DMS153 treated with DMSO at 0.1 percent for 48 hours (cell line): ENCODE data around the gene GMEB2.
A peak's percentile ranks its signal among the peaks of the same experiment; 100 is the strongest.

Experiments used
- DNase-seq: peaks from one replicate; lab custom pipeline; 2025; ENCODE audit not compliant: unreplicated experiment; lab: John Stamatoyannopoulos, UW

GMEB2 gene

DNA sequence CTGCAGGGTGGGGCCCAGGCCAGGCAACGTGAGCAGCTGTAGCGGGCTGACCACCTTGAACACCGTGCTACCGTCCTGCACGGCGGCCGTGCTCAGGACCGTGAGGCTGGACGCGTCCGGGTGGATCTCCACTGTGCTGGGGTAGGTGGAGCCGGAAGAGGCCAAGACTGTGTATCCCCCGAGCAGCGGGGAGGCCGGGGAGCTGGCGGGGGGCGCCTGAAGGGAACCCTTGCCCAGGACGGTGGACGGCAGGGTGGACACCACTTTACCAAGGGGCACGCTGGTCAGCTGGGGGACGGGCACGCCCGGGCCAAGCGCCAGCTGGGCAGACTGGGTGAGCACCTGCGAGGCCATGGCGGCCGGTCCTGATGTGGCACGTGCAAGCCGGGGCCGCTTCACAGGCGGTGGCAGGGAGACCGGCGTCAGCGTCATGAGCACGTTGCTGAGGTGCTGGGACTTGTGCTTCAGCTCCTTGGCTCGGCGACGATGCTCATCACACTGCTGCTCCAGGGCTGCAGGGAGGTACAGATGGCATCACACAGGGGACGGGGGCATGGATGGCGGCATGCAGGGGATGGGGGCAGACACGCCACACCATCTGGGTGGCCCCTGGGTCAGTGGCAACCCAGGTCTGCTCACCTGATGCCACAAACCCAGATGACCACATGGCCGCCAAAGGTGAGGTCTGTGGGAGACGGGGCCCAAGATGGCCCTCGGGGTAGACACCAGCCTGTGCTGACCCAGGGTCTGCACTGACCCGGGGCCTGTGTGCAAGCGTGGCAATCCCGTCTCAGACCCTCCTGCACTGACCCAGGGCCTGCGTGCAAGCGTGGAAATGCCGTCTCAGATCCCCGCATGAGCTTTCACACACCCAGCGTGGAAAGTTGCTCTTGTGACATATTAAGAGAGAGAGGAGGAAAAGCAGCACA lies 36.4 kb downstream of the GMEB2 start:
- DNase-seq, result no peak

DNA sequence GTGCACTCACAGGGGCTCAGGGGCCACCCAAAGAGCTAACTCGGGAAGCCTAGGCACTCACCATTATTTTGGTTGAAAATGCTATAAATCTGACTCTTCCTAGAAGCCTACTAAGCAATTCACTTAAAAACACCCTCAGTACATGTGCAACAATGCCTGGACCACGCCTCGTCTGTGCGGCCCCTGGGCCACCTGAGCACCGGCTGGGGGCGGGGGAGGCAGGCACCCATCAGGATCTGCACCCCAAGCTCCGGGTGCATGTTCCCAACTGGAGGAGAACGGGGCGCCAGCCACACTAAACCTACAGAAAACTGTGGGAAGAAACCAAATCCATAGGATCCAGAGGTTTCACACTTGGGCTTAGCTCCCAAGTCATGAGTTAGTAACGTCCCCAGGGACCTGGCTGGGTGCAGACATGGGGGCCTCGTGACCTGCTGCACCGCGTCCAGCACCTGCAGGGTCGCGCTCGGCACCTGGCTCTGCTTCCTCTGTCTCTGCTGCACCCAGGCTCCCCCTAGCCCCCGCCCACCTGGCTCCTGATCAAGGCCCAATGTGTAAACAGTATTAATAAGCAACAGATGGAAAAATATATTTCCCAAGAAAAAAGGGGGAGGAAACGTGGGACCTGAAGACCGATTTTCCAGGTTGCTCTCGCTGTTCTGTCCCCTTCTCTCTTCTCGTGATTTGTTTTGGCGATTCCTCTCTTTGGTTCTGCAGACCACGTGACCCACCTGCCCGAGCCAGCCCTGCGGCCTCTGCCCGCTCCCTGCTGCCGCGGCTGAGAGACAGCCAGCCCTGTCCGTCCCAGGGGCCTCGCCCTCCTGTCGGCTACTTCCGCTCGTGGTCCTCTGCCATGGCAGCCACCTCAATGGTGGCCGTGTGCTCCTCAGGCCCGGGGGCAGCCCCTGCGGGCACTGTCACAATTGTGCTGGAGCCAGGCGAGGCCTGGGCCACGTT lies 37.4 kb downstream of the GMEB2 start:
- DNase-seq, result no peak

DNA sequence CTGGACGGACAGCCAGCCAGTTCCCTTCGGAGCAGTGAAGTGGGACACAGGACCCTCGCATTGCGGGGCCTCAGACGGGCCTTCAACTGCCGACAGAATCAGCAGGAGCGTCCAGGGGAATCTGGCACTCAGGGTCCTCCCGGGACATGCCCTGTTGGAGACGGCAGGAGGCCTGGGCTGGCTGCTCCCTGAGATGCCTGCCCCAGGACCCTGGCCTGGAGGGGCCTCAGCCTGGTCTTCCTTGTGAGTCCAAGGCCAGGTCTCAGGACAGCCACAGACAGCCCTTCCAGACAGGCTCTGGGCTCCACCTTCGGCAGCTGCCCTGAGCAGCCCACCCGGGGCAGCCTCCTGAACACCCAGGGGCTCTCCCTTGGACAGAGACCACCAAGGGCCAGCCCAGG lies 38.3 kb downstream of the GMEB2 start:
- DNase-seq, result no peak

DNA sequence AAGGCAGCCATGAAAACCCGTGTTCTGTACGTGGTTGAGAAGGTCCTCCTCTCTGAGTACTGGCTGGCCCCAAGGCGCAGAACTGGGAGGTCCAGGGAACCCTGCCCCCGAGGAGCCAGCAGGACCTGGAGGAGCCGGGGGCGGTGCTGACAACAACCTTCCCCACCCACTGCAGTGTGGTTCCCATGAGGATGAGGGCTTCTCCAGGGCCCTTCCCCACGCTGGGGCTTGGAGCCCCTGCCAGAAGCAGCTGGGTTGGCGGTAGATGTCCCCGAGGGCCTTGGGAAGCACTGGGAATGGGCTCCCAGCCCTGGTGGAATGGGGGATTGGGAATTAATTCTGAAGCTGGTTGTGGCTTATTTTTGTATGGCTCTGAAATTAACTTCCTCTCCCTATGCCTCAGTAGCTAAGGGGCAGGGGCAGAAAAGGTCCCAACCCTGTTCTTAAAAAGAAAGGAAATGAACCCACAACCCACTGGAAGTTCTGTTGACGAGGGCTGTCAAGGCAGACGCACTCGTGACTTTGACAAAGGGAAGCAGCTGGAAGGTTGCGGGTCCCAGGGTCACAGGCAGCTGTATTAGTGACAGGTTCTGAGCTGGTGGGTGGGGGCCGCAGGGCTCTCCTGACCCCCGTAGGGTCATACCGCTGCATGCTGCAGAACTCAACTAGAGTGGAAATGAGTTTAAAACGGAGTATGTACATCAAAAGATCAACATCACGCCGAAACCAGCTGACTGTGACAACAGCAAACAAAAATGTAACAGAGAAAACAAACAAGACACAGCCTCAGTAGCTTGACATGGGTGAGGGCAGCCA lies 38.9 kb downstream of the GMEB2 start:
- no peak for DNase-seq

DNA sequence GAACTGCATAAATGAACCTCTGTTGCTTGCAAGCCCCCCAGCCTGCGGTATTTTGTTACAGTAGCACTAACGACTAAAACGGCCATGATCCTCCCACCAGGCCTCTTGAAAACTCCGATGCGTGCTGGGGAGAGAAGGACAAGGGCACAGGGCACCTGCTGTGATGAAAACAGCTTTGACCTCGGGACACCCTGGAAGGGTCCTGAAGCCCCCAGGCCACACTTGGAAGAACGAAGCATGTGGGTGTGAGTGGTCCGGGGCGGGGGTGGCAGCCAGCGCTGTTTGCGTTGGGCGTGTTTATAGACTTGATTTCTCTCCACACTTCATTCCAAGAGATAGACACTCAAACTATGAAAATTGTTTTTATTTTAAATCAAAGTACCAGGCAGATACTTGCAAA lies 39.6 kb downstream of the GMEB2 start:
- DNase-seq, result no peak

DNA sequence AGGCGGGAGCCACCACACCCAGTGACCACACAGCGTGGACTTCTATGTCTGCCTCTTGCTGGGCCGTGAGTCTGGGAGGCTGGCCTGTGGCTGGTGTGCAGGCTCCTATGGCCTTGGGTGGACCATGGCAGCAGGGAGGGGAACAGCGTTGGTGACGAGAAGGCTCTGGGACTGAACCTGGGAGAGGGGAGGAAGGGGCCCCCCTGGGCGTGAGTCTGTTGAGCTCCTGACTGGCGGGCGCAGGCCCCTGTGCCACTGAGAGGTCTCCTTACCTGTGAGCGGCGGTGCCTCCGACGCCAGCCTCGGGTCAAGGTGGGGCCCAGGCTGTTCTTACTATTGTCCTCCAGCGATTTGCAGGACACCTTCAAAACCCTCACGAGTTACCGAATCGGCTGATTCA lies 40.1 kb downstream of the GMEB2 start:
- DNase-seq, result no peak

DNA sequence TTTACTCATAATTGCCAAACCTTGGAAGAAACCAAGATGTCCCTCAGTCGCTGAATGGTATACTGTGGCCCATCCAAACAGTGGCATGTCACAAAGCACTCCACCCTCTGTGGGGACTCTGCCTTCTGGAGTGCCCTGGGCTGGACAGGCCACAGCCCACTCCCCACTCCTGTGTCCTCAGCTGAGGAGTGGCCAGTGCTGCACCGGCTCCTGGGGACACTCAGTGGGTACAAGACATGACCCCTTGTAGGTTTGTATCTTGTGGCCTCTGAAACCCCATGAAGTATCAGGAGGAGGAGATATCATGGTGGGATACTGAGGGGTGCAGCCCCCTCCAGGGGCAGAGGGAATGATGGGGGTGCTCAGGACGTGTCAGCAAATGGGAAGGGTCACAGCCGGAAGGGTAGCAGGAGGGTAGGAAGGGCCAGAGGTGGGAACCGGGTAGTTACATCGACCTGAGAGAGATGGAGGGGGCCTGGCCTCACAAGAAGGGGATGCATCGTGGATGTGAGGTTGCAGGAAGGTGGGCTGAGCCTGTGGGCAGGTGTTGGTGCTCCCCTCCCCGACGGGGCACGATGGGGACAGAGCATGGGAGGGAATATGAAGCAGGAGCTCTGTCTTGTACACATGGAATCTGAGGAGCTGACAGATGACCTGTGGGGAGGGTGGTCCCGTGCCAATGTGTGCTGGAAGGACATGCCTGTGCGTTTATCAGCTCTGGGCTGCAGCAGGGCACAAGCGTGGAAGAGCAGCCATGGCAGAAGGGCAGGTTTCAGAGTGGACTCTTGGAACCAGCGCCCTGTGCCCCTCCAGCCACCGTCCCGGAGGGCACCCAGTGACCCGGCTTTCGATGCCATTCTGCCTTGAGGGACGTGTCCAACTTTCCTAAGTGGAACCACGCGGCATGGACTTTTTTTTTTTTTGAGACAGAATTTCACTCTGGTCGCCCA lies 41.0 kb downstream of the GMEB2 start:
- DNase-seq, result no peak

DNA sequence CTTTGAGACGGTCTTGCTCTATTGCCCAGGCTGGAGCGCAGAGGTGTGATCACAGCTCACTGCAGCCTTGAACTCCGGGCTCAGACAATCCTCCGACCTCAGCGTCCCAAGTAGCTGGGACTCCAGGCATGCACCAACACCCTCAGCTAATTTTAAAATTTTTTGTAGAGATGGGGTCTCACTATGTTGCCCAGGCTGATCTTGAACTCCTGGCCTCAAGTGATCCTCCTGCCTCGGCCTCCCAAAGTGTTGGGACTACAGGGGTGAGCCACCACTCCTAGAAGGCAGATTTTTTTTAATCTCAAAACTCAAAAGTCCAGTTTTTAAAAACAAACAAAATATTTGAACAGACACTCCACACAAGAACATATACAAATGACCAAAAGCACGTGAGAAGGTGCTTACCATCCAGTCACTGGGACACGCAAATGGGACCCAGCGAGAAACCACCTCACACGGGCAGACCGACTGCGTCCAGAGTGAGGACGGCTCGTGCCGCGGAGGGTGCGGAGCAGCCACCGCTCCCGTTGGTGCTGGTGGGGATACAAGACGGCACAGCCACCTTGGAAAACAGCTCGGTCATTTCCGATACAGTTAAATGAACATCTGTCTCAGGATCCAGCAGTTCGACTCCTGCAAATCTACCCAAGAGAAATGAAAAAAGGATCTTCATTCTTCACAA lies 44.4 kb downstream of the GMEB2 start:
- DNase-seq, result no peak

DNA sequence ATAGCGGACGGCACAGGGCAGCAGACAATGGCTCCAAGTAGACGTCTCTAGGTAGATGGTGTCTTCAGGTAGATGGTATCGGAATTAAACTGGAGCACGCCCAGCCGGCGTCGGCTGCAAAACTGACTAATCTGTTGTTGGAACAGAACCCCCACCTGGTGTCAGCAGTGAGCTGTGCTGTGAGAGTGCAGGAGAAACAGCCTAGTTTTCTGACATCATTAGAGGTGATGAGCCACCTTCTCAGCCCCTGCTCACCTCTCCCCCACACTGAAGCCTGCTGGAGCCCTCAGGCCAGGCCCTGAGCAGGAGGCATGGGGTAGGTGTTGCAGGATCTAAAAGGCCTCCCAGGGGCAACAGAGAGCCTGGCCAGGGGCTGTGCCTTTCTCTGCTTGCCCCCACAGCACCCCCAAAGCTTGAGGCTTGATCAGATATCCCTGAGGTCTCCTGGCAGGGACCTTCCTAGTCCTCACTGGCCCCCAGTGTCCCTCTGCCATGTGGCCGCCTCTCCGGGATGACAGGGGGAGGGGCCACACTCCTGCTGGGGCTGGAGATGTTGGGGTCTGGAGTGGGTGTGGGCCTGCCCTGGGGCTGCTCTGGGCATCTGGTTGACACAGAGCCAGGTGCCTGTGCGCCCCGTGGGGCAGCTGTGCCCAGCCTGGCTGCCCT lies 46.0 kb downstream of the GMEB2 start:
- DNase-seq, result peak; percentile 8

DNA sequence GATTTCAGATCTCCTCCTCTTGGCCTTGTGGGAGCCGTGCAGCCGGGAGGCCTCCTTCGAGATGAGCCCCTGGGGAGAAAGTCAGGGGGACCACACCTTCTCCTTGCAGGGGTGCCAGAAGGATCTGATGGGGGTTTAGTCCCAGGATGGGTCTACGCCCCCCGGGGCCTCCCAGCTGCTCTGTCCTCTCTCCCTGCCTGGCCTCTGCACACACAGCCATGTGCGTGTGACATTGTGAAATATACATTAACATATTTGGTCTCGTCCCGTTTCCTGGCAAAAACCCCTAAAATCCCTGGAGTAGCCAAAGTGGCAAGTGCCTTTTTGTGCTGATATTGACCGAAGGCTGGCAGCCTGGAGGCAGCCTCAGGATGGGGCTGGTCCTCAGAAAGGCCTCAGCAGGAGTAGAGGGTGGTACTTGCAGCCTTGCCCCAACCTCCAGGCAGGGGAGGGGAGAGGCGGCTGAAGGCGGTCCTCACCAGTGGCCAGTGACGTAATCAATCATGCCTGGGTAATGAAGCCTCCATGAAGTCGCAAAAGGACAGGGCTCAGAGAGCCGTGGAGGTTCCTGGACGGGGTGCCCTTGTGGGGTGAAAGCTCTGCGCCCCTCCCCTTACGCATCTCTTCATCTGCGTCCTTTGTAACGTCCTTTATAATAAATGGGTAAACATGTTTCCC lies 47.7 kb downstream of the GMEB2 start:
- DNase-seq, result no peak

DNA sequence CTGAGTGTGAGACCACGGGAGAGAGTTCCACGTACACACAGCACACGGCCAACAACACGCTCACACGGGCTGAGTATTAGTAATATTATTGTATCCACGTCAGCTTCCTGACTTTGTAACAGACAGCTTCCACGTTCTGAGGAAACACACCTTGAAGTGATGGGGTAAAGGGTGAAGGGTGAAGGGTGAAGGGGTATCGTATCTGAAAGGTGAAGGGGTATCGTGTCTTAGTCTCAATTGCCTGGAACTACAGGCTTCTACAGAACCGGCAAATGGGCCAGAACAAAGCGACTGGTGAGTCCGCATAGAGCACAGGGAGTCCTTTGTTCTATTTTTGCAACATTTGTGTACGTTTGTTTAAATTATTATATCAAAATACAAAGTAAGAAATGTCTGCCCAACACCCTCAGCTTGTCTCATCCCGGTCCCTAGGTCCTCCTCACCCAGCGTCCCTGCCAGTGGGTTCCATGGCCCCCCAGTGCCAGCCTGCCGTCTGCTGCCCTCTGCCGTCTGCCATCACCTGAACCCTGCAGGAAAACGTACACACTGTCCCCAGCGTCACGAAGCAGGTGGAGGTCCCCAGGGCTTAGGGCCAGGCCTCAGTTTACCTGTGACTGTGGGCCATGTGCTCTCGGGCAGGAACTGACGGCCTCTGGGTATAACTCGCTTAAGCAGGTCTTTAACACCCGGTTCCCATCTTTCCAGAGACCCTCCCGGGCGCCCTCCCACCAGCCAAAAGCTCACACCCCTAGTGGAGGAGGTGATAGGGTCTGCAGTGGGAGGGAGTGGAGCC lies 48.5 kb downstream of the GMEB2 start:
- DNase-seq, result no peak

DNA sequence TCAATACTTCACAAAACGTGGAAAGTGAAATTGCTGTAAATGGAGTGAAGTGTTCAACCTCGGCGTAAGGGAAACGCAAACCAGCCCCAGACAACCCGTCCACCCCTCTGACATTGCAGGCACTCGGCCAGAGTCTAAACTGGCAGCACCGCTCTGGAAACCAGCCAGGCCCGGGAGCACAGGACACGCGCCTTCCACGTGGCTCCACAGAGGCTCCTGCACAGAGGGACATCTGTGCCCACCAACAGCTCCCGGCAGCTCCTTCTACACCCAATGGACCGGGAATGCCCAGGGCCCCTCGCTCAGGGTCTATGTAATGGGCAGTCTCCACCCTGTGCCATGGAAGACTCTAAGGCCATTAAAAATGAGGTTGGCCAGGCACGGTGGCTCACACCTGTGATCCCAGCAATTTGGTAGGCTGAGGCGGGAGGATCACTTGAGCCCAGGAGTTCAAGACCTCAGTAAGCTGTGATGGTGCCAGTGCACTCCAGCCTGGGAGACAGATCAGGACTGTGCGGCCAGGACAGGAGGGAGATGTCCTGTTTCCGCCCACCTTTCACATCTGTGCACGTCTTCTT lies 49.5 kb downstream of the GMEB2 start:
- DNase-seq, result no peak

DNA sequence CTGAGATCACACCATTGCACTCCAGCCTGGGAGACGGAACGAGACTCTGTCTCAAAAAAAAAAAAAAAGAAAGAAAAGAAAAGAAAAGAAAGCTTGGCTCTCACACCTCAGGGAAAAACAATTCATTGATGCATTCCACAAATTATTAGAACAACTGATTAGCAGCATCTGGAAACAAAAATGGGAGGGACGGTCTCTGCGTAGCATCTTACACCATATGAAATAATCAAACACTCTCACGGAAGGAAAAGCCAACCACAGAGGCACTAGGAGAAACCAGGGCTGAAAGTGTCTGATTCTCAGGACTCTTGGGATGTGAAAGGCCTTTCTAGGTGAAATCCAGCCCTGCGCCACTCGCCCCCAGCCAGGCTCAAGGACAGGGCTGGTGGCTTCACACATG lies 50.6 kb downstream of the GMEB2 start:
- DNase-seq, result no peak

DNA sequence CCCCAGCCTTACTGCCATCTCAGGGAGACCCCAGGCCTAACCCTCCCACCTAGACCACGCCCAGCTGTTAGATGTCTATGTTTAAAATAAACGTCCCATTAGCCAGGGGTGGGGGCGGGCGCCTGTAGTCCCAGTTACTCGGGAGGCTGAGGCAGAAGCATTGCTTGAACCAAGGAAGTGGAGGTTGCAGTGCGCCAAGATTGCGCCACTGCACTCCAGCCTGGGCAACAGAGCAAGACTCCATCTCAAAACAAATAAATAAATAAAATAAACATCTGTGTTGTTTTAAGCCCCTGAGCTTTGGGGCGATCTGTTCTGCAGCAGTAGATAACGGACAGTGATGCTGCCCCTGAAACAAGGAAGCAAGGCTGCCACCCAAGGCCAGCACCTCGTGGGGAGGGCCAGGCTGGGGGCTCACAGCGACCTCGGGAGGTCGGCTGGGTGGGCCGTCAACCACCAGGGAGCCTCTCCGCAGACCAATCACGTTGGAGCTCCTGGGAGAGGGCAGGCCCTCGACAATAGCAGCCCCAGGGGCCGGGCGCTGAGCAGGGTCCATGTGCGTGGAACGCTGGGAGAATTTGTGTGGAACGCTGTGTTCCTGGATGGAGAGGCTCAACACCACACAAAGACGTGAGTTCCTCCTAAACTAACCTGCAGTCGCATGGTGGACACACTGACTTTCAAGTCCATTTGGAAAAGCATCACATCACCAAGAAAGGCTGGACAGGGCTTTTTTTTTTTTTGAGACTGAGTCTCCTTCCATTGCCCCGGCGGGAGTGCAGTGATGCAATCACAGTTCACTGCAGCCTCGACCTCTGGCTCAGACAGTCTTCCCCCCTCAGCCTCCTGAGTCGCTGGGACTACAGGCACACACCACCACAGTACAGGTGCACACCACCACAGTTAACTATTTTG lies 51.8 kb downstream of the GMEB2 start:
- DNase-seq, result no peak

DNA sequence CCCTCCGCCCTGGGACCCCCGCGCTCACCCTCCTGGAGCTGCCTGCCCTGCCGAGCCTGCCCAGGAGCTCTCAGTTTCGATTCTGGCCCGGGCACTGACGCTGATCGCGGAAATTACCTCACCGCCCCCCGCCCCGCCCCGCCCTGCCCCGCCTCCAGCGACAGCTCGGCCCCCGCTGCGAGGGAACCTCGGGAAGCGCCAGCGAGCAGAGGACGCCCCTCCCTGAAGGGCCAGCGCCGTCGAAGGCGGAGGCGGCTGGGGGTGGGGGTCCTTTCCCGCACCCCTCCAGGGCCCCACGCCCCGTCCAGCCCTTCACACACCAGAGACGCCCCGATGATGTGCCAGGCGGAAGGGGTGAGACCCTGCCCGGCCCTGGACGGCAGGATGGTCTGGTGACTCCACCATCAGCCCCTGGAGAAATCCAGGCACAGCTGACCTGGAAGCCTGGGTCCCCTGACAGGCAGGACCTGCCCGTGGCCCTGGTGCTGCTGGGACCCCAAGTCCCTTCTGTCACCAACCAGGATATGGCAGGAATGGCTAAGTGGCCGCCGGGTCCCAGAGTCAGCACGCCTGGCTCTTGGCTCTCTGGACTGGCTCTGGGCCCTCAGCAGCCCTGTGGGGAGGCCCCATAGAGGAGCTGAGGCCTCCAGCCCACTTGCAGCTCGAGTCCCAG lies 52.6 kb downstream of the GMEB2 start, which contains the start of gene HELZ2:
Gene HELZ2, minus strand, starts transcription at position 84 of the 673 bp plus-strand sequence. CDS start 1,854 bp downstream, outside the sequence.
- DNase-seq, result no peak
